ENCODE data around the gene DPH1. TPM values are rescaled to one million over a fixed set of nuclear protein-coding genes. Genes with fewer than 3 reads are reported as not detected.

The DPH1 gene
- total RNA-seq, 6 donors from 2014 or later: 28.8 to 129 (median 45.1) TPM

- Histone ChIP-seq H3K4me1 (peaks cover 57 to 77% (median 62%) of the 10 kb centered on the region in 4 donors), H3K27me3 (peaks cover 0 to 28% (median 10%) of the 10 kb centered on the region in 4 donors), H3K4me3 (no peak overlapping the region), H3K9me3 (no peaks in the 10 kb centered on the region), H3K36me3 (peaks cover 0 to 36% (median 18%) of the 10 kb centered on the region in 4 donors), H3K27ac (peak overlapping the region; percentile 80 to 93 (median 88))
- DNase-seq (no peak), ATAC-seq (ENCODE audit: low FRiP score in 2 of 2) (no peak)
- 79 to 85% methylated on average over 6 of the region's 6 CpGs for WGBS, 2 donors
- TF ChIP-seq POLR2A (IDR thresholded peaks at IDR 0.05): no peak
- no peak for TF ChIP-seq POLR2AphosphoS5 (IDR thresholded peaks at IDR 0.05)
- TF ChIP-seq EP300 (IDR thresholded peaks at IDR 0.05): no peak
- no peak for TF ChIP-seq CTCF (IDR thresholded peaks at IDR 0.05)
These were observed 30.4 kb downstream of the DPH1 start for GRCh38 chr17:2060385-2060658.

- WGBS, 2 donors: 70 to 75% methylated on average over 20 to 21 of the region's 21 CpGs
- H3K36me3 ChIP-seq: peaks cover 0 to 38% (median 18%) of the 10 kb centered on the region in 4 donors
- H3K4me1 ChIP-seq: peaks cover 56 to 73% (median 60%) of the 10 kb centered on the region in 4 donors
- DNase-seq (peak in 1 of 2 donors; percentile 54), ATAC-seq (ENCODE audit: low FRiP score in 2 of 2) (no peak)
- peaks cover 0 to 22% (median 8%) of the 10 kb centered on the region in 4 donors for H3K27me3 ChIP-seq
- no peak overlapping the region for H3K4me3 ChIP-seq
- peak overlapping the region; percentile 80 to 93 (median 88) for H3K27ac ChIP-seq
- no peak for TF ChIP-seq POLR2A (IDR thresholded peaks at IDR 0.05)
- TF ChIP-seq CTCF (IDR thresholded peaks at IDR 0.05): no peak
- no peak for TF ChIP-seq POLR2AphosphoS5 (IDR thresholded peaks at IDR 0.05)
- TF ChIP-seq EP300 (IDR thresholded peaks at IDR 0.05): no peak
- no peaks in the 10 kb centered on the region for H3K9me3 ChIP-seq
These were observed 30.9 kb downstream of the DPH1 start for GRCh38 chr17:2060681-2061440.

- Histone ChIP-seq H3K9me3 (no peaks in the 10 kb centered on the region), H3K27ac (peak overlapping the region; percentile 80 to 93 (median 88)), H3K36me3 (peaks cover 0 to 38% (median 18%) of the 10 kb centered on the region in 4 donors), H3K4me3 (no peak overlapping the region), H3K27me3 (peaks cover 0 to 16% (median 7%) of the 10 kb centered on the region in 4 donors), H3K4me1 (peaks cover 54 to 73% (median 60%) of the 10 kb centered on the region in 4 donors)
- ATAC-seq (ENCODE audit: low FRiP score in 2 of 2): no peak
- TF ChIP-seq POLR2A (IDR thresholded peaks at IDR 0.05) (no peak), EP300 (IDR thresholded peaks at IDR 0.05) (no peak), POLR2AphosphoS5 (IDR thresholded peaks at IDR 0.05) (no peak), CTCF (IDR thresholded peaks at IDR 0.05) (no peak)
- WGBS, 2 donors: 84 to 85% methylated on average over 10 to 17 of the region's 17 CpGs
- no peak for DNase-seq
These were observed 31.5 kb downstream of the DPH1 start for GRCh38 chr17:2061441-2061958.

- Histone ChIP-seq H3K27me3 (peaks cover 0 to 5% (median 2%) of the 10 kb centered on the region in 4 donors), H3K4me3 (no peak overlapping the region), H3K4me1 (peaks cover 56 to 73% (median 64%) of the 10 kb centered on the region in 4 donors), H3K9me3 (no peaks in the 10 kb centered on the region), H3K27ac (peak overlapping the region; percentile 20 to 86 (median 69)), H3K36me3 (peaks cover 0 to 38% (median 19%) of the 10 kb centered on the region in 4 donors)
- DNase-seq (peak in 1 of 2 donors; percentile 43), ATAC-seq (ENCODE audit: low FRiP score in 2 of 2) (no peak)
- 42 to 67% methylated on average over 10 to 11 of the region's 11 CpGs for WGBS, 2 donors
- TF ChIP-seq POLR2A (IDR thresholded peaks at IDR 0.05) (no peak), CTCF (IDR thresholded peaks at IDR 0.05) (no peak), POLR2AphosphoS5 (IDR thresholded peaks at IDR 0.05) (no peak), EP300 (IDR thresholded peaks at IDR 0.05) (no peak)
These were observed 32.7 kb downstream of the DPH1 start for GRCh38 chr17:2062571-2063183.
